Fibroblast of skin of left biceps (primary cell): ENCODE measurements around the gene UMAD1.
"Not testable (repeated sequence)": the region's sequence is repeated elsewhere in the genome, so short reads cannot be mapped to it uniquely, and the experiment has no call there.

Experiments used
- DNase-seq, 2 experiments: peaks; one replicate each; pipeline ENCODE4 v3.0.0-alpha.2; 2013; ENCODE audit warnings: low read depth in 2 of 2

The UMAD1 gene

GRCh38 chr7:7798510-7798909, 158.0 kb downstream of the UMAD1 start:
- no peak for DNase-seq

- DNase-seq = no peak
These were observed 158.6 kb downstream of the UMAD1 start for GRCh38 chr7:7799138-7799537.

DNA sequence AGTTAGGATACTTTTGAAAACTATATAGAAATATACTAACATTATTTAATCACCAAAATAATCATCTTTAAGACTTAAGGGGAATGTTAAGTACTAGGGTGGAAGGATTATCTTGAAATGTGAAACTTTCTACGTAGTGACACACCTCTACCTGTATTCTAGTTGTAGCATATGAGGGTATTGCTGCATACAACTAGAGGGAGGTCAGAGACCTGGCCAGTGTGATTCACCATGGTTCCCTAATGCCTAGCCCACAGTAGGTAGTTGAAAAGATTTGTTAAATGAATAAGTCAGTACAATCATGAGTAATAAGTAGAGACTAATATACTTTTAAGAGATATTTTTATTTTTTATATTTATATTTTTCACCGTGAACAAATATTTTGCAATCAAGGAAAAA, 162.0 kb downstream of the UMAD1 start:
- no peak for DNase-seq

GRCh38 chr7:7803715-7804178, 163.2 kb downstream of the UMAD1 start:
- peak in 1 of 2 experiments; percentile 5 for DNase-seq

DNA sequence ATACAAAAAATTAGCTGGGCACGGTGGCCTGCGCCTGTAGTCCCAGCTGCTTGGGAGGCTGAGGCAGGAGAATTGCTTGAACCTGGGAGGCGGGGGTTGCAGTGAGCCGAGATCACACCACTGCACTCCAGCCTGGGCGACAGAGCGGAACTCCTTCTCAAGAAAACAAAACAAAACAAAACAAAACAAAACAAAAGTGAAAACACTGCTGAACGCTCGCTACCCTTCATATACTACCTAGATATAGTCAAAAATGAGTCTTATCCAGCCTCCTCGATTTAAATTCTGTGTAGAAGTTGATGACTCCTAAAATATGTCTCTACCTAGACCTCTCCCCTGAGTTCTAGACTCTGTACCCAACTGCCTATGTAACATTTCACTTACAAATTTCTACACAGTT, 164.3 kb downstream of the UMAD1 start:
- not testable (repeated sequence) for DNase-seq

GRCh38 chr7:7805511-7806153, 165.1 kb downstream of the UMAD1 start:
- DNase-seq = no peak

- no peak for DNase-seq
These were observed 167.6 kb downstream of the UMAD1 start for GRCh38 chr7:7808156-7808555.

DNA sequence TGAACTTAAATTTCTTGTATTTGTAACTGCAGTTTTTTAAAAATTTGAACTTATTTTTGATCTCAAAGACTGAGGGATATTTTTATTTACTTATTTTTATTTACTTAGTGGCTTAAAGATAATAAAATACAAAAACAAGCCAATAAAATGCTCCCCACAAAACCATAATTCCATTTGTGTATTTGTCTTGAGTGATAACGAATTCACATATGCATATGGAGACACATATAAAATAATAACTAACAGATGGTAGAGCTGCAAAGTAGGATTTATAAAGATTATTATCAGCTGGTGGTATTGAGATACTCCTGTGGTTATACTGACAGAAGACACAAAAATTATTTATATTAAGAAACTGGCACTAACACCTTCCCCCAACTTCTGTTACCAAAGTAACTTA, 168.1 kb downstream of the UMAD1 start:
- no peak for DNase-seq

DNA sequence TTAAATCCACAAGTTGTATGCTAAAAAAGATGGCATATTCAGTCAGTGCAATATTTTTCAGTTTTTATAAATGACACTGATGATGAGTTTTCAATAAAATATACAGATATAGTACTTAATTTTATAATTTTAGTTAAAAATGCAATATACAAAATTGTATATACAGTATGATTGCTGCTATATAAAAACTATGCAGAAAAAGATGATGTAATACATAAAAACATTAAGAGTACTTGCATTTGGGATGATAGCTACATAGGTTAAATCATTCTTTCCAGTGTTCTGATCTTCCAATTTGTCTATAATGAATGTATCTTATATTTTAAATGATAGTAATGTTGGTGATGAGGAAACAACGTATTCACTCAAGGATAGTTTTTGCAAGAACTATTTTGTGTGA, 169.8 kb downstream of the UMAD1 start:
- no peak for DNase-seq

DNA sequence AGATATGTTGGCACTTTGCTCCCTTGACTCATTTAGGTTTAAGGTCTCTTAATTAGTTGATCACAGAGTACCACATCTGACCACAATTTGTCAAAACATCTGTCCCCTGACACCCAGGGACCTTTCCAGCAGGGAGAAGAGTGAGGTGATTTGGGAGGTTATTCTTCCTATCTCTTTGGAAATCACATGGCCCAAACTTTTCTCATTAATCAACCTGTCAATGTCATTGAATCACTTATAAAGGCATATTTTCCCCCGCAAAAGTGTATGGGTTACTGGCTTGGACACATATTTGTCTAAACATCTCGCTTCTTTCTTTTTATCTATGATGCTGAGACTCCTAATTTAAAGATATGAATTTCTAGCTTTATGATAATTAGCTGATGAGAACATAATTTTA, 170.3 kb downstream of the UMAD1 start:
- DNase-seq = no peak

- no peak for DNase-seq
These were observed 171.6 kb downstream of the UMAD1 start for GRCh38 chr7:7812112-7812511.

- DNase-seq = no peak
These were observed 174.8 kb downstream of the UMAD1 start for GRCh38 chr7:7815395-7815794.

DNA sequence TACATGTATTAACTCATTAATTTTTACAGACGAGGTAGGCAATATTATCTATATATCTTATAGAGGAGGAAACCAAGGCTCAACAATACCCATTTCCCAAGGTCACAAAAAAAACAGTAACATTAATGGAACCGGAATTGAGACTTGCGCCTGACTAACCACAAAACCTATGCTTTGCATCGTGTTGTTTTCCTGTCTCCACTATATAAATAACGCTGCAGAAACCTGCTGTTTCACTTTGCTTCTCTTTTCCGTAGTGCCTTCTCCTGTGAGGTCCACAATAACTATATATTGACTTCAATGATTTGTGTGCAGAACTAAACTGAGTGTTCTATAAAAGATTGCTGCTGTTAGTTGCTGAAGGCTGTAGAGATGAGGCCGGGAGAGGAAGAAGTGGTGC, 175.5 kb downstream of the UMAD1 start:
- DNase-seq = no peak

DNA sequence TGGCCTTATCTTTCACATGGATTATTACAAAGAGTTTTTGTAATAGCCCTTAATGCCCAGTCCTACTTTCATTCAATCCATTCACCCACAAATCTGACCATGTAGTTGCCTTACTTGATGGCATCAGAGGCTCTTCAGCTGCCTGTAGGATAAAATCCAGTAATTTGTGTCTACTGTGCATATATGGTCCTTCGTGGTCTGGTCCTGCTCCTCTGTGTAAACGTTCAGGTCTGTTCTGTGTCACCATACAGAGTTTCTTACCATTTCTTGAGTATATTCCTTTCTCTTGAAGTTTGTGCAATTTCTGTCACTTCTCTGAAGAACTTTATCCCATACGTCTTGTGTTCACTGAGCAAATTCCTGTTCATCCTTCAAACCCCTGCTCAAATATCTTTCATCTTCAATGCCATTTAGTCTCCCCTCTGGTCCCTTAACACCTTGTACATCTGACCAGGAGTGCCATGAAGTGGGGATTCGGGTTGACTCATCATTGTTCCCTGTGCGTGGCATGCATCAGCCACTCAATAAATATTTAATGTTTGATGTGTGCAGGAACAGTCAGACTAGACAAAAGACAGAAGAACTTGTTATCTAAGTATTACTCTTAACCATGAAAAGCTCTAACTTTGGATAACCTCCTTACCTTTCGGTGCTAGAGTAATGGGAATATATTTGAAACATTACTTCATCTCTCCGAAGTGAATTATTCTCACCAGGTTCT, 176.4 kb downstream of the UMAD1 start:
- DNase-seq = no peak

DNA sequence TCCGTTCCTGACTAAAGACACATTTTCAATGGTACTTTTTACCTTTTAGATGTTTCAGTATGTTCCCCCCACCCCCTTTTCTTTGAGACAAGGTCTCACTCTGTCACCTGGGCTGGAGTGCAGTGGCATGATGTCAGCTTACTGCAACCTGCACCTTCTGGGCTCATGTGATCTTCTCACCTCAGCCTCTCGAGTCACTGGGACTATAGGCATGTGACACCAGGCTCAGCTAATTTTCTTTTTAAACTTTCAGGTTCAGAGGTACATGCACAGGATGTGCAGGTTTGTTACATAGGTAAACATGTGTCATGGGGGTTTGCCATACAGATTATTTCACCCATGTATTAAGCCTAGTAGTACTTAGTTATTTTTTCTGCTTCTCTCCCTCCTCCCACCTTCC, 177.2 kb downstream of the UMAD1 start:
- DNase-seq = no peak

GRCh38 chr7:7818179-7818578, 177.6 kb downstream of the UMAD1 start:
- DNase-seq = not testable (repeated sequence)

DNA sequence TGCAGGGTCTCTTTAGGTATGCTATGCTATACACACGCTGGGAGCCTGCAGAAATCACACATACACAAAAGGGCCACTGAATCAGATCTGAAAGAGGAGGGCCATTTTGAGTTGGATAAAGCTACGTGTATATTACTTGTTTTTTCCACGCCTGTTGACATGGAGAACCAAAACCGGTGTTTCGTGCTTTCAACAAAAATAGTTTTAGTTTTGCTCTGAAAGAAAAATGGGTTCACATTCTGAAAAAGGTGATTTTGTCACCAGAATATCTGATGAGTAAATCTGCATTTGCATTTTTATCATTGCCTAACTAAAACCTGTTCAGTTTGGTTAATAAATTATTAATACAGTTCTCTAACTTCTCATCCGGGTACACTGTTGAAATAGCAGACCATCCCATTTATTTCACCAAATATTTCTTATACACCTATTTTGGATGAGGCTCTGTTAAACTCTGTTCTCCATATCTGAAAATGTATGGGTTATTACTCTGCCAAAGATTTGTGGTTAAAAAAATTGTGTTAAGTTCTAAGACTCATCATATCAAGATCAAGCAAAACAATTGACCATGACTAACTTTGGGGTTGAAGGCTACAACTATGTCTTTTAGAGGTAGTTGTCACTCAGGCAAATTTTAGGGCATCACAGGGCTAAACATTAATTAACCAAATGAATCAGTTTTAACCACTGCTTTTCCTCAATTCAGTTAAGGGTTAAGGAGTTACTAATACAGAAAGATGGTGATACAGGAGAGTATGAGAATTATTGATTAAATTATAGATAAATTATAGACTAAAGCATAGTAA, 179.1 kb downstream of the UMAD1 start:
- DNase-seq = no peak

GRCh38 chr7:7820409-7820808, 179.9 kb downstream of the UMAD1 start:
- DNase-seq = no peak

DNA sequence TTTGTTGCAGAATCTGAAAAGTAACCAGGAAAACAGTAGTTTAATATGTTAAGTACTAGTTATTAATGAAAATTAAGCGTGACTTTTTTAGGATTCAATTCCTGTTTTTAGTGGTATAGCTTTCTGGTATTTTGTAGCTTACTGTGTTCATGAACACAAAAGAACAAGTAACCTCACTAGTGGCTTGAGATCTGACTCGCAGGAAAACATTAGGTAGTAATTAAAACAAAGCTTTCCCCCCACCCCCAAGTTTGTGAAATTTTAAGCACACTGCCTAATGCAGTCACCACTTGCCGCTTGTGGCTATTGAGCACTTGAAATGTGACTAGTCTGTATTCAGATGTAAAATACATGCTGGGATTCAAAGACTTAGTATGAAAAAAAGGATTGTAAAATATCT, 180.4 kb downstream of the UMAD1 start:
- DNase-seq = no peak

GRCh38 chr7:7821517-7821916, 181.0 kb downstream of the UMAD1 start:
- DNase-seq = no peak

DNA sequence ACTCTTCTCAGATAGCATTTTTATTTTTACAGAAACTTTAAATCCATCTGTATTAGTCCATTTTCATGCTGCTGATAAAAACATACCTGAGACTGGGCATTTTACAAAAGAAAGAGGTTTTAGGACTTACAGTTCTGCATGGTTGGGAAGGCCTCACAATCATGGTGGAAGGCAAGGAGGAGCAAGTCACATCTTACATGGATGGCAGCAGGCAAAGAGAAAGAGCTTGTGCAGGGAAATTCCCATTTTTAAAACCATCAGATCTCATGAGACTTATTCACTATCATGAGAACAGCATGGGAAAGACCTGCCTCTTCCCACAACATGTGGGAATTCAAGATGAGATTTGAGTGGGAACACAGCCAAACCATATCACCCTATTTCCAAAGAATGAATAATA, 184.7 kb downstream of the UMAD1 start:
- DNase-seq = not testable (repeated sequence)

DNA sequence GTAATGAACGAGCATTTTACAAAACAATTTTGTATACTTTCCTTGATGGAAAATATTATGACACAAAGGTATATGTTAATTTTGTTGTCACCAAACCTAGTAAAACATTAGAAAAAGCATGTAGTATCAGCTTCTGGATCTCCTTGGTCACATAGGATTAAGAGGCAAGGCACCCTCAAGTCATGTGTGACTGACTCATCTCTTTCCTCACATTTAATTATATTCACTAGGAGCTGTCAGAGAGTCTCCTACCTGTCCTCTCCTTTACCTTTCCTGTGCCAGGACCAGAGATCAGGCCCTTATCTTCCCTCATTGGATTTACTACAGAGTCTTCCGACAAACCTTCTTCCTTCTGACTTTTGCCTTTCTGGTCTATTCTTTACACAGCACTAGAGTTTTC, 189.1 kb downstream of the UMAD1 start:
- no peak for DNase-seq
